ACC112 (cell line): ENCODE measurements around the gene KRTAP19-7.

Experiments
- H2AFZ ChIP-seq: fragments of 200-600 bp; sonication (generic); one replicate; pipeline ENCODE4 v1.6.0; 2017; ENCODE audit warnings: antibody characterized with exemption, low read length; ENCODE audit not compliant: unreplicated experiment
- H3K27ac ChIP-seq: fragments of 200-600 bp; sonication (generic); 2 replicates; pipeline ENCODE4 v1.5.1; 2014; ENCODE audit warnings: low read depth, mild to moderate bottlenecking, antibody characterized with exemption, low read length, moderate library complexity
- H3K27me3 ChIP-seq: fragments of 200-600 bp; sonication (generic); 2 replicates; pipeline ENCODE4 v1.6.1; 2014; ENCODE audit warnings: mild to moderate bottlenecking, antibody characterized with exemption, low read length, moderate library complexity, mixed read lengths; ENCODE audit not compliant: insufficient read depth
- H3K36me3 ChIP-seq: fragments of 200-600 bp; sonication (generic); 2 replicates; pipeline ENCODE4 v1.6.1; 2016; ENCODE audit warnings: mild to moderate bottlenecking, antibody characterized with exemption, low read length, moderate library complexity, mixed read lengths; ENCODE audit not compliant: insufficient read depth
- H3K4me1 ChIP-seq: fragments of 200-600 bp; sonication (generic); one replicate; pipeline ENCODE4 v1.6.1; 2016; ENCODE audit warnings: low read length, mixed read lengths; ENCODE audit not compliant: insufficient read depth, unreplicated experiment, control insufficient read depth
- H3K4me3 ChIP-seq: fragments of 200-600 bp; sonication (generic); 2 replicates; pipeline ENCODE4 v1.5.1; 2014; ENCODE audit warnings: mild to moderate bottlenecking, low read depth, low read length
- H3K79me2 ChIP-seq: fragments of 200-600 bp; sonication (generic); one replicate; pipeline ENCODE4 v1.6.0; 2016; ENCODE audit warnings: low read length; ENCODE audit not compliant: control insufficient read depth, unreplicated experiment, insufficient read depth

KRTAP19-7 gene

DNA sequence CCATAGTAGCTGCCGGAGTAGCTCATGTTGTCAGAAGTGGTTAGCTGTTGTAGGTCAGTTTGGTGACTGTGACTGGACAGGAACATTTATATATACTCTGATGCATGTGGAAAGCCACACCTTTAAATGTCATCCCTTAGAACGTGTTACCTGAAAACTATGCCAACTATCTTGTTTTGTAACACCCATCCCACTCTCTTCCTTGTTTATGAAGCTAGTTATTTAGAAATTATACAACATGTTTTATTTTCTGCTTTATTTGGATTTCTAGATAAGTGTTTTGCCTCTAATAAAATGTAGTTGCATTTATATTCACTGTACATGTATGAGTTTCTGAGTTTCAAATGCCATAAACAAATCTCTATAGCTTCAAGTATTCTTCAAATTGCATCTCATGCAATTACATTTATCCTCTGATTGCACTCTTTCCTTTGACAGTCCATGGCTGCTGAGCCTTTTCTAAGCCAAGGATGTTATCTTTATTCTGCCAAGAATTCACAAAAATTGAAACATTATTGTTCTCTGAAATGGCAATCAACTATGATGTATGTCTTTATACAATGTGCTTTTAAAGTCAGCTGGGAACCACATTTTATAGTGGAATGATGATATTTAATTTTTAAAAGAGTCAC is at the start of gene KRTAP19-7:
Gene KRTAP19-7 (minus strand): TSS at position 51 of the 632 bp plus-strand sequence. CDS start 25 bp downstream, at position 26.
- no peaks in the 10 kb centered on the region for H3K79me2 ChIP-seq
- no peak within 1 kb of the TSS for H3K4me3 ChIP-seq
- H3K27ac ChIP-seq = no peak within 1 kb of the TSS
- no peaks in the 10 kb centered on the region for H3K4me1 ChIP-seq
- no peak within 1 kb of the TSS for H2AFZ ChIP-seq
- no peaks in the 10 kb centered on the region for H3K27me3 ChIP-seq
- no peaks in the 10 kb centered on the region for H3K36me3 ChIP-seq

DNA sequence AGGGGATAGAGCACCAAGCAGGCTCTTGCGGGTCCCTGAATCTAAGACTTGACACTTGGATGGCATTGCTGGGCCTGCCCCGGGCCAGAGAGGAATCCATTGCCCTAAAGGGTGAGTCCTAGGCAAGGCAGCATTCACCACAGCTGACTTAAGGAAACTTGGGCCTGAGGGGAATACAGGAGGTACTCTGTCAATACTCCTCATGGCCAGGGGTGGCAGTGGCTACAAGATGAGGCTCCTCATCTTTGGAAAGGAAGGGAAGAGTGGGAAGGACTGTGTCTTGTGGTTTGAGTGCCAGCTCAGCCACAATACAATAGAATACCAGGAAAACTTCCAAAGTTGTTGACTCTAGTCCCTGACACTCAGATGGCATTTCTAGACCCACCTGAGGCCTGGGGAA is 44.9 kb upstream of the KRTAP19-7 start:
- H3K27ac ChIP-seq = no peak overlapping the region
- H2AFZ ChIP-seq = no peak overlapping the region
- H3K27me3 ChIP-seq = no peaks in the 10 kb centered on the region
- H3K4me1 ChIP-seq = no peaks in the 10 kb centered on the region
- H3K79me2 ChIP-seq = no peaks in the 10 kb centered on the region
- no peaks in the 10 kb centered on the region for H3K36me3 ChIP-seq
- H3K4me3 ChIP-seq = no peak overlapping the region

DNA sequence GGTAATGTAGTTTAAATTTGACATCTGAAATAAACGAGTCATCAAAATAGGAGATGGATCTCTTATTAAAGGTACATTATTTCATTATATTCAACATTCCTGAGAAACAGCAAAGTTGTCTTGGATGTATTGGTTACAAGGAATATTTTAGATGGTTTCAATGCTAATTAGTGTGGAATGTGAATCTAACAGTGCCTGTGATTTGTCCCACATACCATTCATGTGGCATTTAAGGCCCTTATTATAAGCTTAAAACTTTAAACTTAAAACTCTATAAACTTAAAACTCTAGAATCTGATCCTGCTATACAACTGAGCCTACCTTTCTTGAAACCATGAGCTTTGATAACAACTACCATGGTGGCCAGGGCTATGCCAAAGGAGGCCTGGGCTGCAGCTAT is 39.7 kb upstream of the KRTAP19-7 start, which contains the start of gene KRTAP22-1:
Gene KRTAP22-1 (plus strand): TSS at position 301 of the 400 bp plus-strand sequence.
- Histone ChIP-seq H3K4me3 (no peak within 1 kb of the TSS), H3K27ac (no peak within 1 kb of the TSS), H3K4me1 (no peaks in the 10 kb centered on the region), H3K79me2 (no peaks in the 10 kb centered on the region), H3K27me3 (no peaks in the 10 kb centered on the region), H3K36me3 (no peaks in the 10 kb centered on the region), H2AFZ (no peak within 1 kb of the TSS)

DNA sequence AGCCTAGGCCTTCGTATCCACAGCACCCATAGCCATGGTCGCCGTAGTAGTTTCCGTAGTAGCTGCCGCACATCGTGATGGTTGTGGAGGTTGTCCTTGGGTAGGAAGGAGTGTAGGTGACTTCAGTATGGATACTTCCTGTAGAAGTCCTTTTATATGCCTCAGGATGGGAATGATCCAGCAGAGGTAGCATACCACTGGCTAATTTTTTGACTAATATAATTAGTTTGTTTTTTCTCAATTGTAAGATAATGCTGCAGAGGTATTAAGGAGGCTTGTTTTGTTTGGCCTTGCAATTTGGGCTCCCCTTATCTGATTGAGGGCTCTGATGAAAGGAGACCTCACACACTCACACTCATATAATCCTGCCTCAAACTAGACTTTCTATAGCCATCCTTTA is 37.7 kb upstream of the KRTAP19-7 start, which contains the start of gene KRTAP6-2:
Gene KRTAP6-2 (minus strand): TSS at position 101 of the 400 bp plus-strand sequence. CDS start 28 bp downstream, at position 73.
- Histone ChIP-seq H3K27ac (no peak within 1 kb of the TSS), H3K4me1 (no peaks in the 10 kb centered on the region), H2AFZ (no peak within 1 kb of the TSS), H3K4me3 (no peak within 1 kb of the TSS), H3K27me3 (no peaks in the 10 kb centered on the region), H3K36me3 (no peaks in the 10 kb centered on the region), H3K79me2 (no peaks in the 10 kb centered on the region)

DNA sequence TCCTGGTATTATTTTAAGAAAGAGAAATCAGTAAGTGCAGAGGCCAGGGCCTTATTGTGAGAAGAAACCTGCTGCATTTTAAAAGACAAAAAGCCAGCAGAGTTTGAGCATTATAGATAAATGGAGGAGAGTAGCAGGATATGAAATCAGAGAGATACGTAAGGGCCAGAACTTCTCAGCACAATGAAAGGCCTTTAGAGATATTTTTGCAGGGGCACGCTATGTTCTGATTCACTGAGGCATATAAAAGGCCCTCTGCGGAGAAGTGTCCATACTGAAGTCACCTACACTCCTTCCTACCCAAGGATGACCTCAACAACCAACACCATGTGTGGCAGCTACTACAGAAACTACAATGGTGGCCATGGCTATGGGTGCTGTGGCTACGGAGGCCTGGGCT is 31.0 kb upstream of the KRTAP19-7 start, which contains the start of gene KRTAP6-3:
Gene KRTAP6-3 (plus strand): TSS at position 301 of the 400 bp plus-strand sequence. CDS start 6 bp downstream, at position 307.
- no peaks in the 10 kb centered on the region for H3K79me2 ChIP-seq
- no peaks in the 10 kb centered on the region for H3K4me1 ChIP-seq
- no peaks in the 10 kb centered on the region for H3K27me3 ChIP-seq
- no peaks in the 10 kb centered on the region for H3K36me3 ChIP-seq
- H3K27ac ChIP-seq = no peak within 1 kb of the TSS
- no peak within 1 kb of the TSS for H2AFZ ChIP-seq
- H3K4me3 ChIP-seq = no peak within 1 kb of the TSS

- no peak within 1 kb of the TSS for H3K27ac ChIP-seq
- no peaks in the 10 kb centered on the region for H3K27me3 ChIP-seq
- H3K4me3 ChIP-seq = no peak within 1 kb of the TSS
- H2AFZ ChIP-seq = no peak within 1 kb of the TSS
- H3K79me2 ChIP-seq = no peaks in the 10 kb centered on the region
- no peaks in the 10 kb centered on the region for H3K4me1 ChIP-seq
- no peaks in the 10 kb centered on the region for H3K36me3 ChIP-seq
Measured at GRCh38 chr21:30590297-30590696, 29.2 kb upstream of the KRTAP19-7 start, which contains the start of gene KRTAP22-2. KRTAP22-2 (minus strand) TSS chr21:30590397.

DNA sequence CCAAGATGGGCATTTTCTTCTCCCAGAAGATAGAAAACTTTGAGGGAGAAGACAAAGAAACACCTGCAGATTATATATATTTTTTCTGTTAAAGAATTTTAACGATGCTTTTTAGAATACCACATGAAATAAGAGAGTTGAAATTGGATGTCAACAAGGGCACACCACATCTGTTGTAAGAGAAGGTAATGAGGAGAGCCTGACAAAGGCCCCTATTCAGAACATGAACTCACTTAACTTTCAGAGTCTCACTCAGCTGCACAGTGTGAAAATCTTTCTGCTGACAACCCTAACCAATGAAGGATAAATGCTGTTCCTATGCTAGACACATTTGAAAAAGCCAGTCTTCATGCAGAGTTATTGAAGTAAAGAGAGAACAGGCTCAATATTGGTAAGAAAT is 21.8 kb upstream of the KRTAP19-7 start:
- no peaks in the 10 kb centered on the region for H3K36me3 ChIP-seq
- H3K27me3 ChIP-seq = no peaks in the 10 kb centered on the region
- no peak overlapping the region for H3K4me3 ChIP-seq
- no peaks in the 10 kb centered on the region for H3K79me2 ChIP-seq
- no peaks in the 10 kb centered on the region for H3K4me1 ChIP-seq
- H3K27ac ChIP-seq = no peak overlapping the region
- no peak overlapping the region for H2AFZ ChIP-seq

GRCh38 chr21:30580132-30580531 is 19.0 kb upstream of the KRTAP19-7 start:
- no peak overlapping the region for H2AFZ ChIP-seq
- H3K27ac ChIP-seq = no peak overlapping the region
- H3K4me1 ChIP-seq = no peaks in the 10 kb centered on the region
- no peak overlapping the region for H3K4me3 ChIP-seq
- no peaks in the 10 kb centered on the region for H3K79me2 ChIP-seq
- H3K36me3 ChIP-seq = no peaks in the 10 kb centered on the region
- H3K27me3 ChIP-seq = no peaks in the 10 kb centered on the region

- no peaks in the 10 kb centered on the region for H3K36me3 ChIP-seq
- no peak overlapping the region for H2AFZ ChIP-seq
- H3K79me2 ChIP-seq = no peaks in the 10 kb centered on the region
- H3K4me3 ChIP-seq = no peak overlapping the region
- no peaks in the 10 kb centered on the region for H3K27me3 ChIP-seq
- H3K4me1 ChIP-seq = no peaks in the 10 kb centered on the region
- no peak overlapping the region for H3K27ac ChIP-seq
Measured at GRCh38 chr21:30579346-30579745, 18.2 kb upstream of the KRTAP19-7 start.

DNA sequence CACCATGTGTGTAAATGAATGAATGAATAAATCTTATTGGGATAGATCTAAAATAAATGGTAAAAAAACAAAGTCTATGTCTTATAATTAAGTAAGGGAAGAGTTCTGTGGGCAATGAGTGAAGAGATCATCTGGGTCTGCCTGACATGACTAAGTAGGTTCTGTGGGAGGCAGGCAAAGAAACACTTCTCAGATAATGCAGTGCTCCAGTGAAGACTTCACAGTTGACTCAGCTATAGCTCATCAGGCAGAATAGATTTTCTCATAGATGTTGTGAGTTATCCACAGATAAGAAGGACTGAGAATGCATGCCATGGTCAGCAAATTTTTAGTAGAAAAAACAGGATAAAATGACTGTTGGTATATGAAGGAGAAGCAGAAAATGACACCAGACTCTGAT is 16.7 kb upstream of the KRTAP19-7 start:
- no peak overlapping the region for H3K4me3 ChIP-seq
- no peaks in the 10 kb centered on the region for H3K27me3 ChIP-seq
- H3K27ac ChIP-seq = no peak overlapping the region
- H3K36me3 ChIP-seq = no peaks in the 10 kb centered on the region
- no peaks in the 10 kb centered on the region for H3K4me1 ChIP-seq
- H2AFZ ChIP-seq = no peak overlapping the region
- H3K79me2 ChIP-seq = no peaks in the 10 kb centered on the region

DNA sequence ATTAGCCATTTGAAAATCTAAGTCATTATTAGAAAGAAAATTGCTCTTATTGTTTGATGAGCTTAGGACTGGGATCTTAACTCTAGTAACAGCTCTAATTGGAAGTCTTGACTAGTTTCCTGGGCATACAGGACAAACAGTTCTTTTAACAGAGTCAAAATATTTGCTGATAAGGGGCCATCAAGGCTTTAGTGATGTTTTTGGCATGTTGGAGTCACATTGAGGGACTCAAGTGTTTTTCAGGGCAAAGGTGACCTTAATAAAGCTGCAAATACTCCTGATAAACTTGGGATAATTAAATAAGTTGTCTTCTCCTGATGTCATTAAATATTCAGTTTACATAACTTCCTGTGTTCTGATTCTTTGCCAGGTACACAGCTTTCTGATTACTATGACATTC is 6.5 kb upstream of the KRTAP19-7 start:
- H3K79me2 ChIP-seq = no peaks in the 10 kb centered on the region
- H3K36me3 ChIP-seq = no peaks in the 10 kb centered on the region
- H2AFZ ChIP-seq = no peak overlapping the region

More for the DNA sequence above, 6.5 kb upstream of the KRTAP19-7 start:
- Histone ChIP-seq H3K27me3 (no peaks in the 10 kb centered on the region), H3K27ac (no peak overlapping the region), H3K4me3 (no peak overlapping the region), H3K4me1 (no peaks in the 10 kb centered on the region)
